Activated T-cell treated with anti-CD3 and anti-CD28 coated beads, Interleukin-2, amount 50 U/mL, for 72 hours (primary cell): ENCODE data around the gene TMEM38A. TPM values are rescaled to one million over a fixed set of nuclear protein-coding genes. Genes with fewer than 3 reads are reported as not detected.
A peak's percentile ranks its signal among the peaks of the same experiment; 100 is the strongest.

Source experiments
- ATAC-seq, 2 donors: fragments of 150-1000 bp; cut with Tn5 transposase; replicated peaks in 1 of 2; 2 replicates each; pipeline ENCODE4 v1.10.0; 2021; ENCODE audit warnings: moderate library complexity in 2 of 2, mild to moderate bottlenecking in 1 of 2
- DNase-seq, 2 donors: peaks; one replicate each; pipeline ENCODE4 v3.0.0; 2021 to 2022; ENCODE audit warnings: mixed read lengths in 1 of 2
- H3K27ac Mint-ChIP-seq: one replicate; pipeline ENCODE4 v1.8.0; 2022; ENCODE audit warnings: mild to moderate bottlenecking, moderate library complexity, mixed read lengths
- H3K27me3 Mint-ChIP-seq: one replicate; pipeline ENCODE4 v1.8.0; 2022; ENCODE audit warnings: low read depth, mixed read lengths
- H3K36me3 Mint-ChIP-seq, 2 donors: one replicate each; pipeline ENCODE4 v1.8.0; 2022; ENCODE audit warnings: mixed read lengths in 2 of 2, mild to moderate bottlenecking in 1 of 2; ENCODE audit not compliant: insufficient read depth in 2 of 2
- H3K4me1 Mint-ChIP-seq: one replicate; pipeline ENCODE4 v1.8.0; 2022; ENCODE audit warnings: low read depth, mixed read lengths
- H3K4me3 Mint-ChIP-seq, 2 donors: one replicate each; pipeline ENCODE4 v1.8.0; 2022; ENCODE audit warnings: mild to moderate bottlenecking in 2 of 2, mixed read lengths in 2 of 2, moderate library complexity in 2 of 2
- H3K9me3 Mint-ChIP-seq, 2 donors: one replicate each; pipeline ENCODE4 v1.8.0; 2022; ENCODE audit warnings: mixed read lengths in 2 of 2
- total RNA-seq, 2 donors: library from RNA; stranded (reverse); gene quantifications; one replicate each; pipeline ENCODE4 v1.2.3, GENCODE V29; 2022

Gene TMEM38A
- total RNA-seq, 2 donors from 2014 or later: 1.6 to 2.6 TPM

DNA sequence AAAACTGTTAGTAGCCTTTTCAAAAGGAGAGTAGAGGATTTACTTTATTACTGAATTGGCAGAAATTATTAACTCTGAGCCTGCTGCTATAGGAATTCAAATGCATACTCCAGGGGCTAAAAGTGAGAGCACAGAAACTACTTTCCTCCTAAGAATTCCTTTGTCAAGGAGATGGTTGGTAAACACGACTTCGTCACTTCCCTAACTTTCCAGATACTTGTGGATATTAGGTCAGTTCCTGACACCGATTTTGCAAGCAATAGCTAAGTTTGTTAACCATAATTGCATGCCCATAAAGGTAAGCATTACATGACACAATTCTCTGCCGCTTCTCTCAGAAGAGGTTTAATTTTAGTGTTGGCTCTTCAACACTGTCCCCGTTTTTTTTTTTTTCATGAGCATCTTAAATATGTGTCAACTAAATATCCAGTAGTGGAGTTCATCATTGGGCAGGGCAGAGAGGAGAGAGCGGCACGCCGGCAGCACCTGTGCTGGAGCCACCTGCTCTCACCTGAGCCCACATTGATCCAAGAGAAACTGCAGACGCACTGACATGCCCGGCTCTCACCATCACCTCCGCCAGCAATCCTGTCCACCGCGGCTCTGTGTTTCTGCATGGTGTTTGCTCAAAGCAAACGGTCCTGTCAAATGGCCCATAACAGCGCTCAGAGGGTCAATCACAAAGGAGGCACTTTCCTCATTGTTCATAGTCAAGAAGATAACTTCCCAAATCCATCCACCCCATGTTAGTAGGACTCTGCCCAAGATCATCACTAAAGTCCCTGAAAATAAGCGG, 35.6 kb upstream of the TMEM38A start:
- DNase-seq (no peak), ATAC-seq (no peak)
- Mint-ChIP-seq H3K4me1 (peaks cover 62% of the 10 kb centered on the region), H3K27me3 (no peaks in the 10 kb centered on the region), H3K4me3 (peak overlapping the region; percentile 42 to 91), H3K36me3 (peaks cover 2 to 15% of the 10 kb centered on the region in 2 donors), H3K9me3 (no peaks in the 10 kb centered on the region), H3K27ac (peak overlapping the region; percentile 75)

DNA sequence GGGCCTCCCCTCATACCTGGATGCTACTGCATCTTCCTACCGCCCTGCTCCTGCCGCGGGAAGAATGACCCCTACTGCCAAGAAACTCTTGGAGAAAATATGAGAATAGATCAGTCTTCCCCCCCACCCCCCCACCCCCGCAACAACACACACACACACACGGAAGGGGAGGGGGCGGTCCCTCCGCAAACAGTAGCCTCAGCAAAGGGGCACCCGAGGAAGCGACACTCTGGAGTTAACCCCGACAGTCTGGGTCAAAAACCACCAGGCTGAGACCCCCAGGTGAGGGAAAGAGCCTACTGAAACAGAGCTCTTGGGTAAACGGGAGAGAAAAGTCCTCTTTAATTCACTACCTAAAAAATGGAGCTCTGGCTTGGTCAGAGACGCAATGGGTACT, 34.1 kb upstream of the TMEM38A start:
- H3K36me3 Mint-ChIP-seq: peaks cover 4 to 17% of the 10 kb centered on the region in 2 donors
- H3K27ac Mint-ChIP-seq: peak overlapping the region; percentile 94
- DNase-seq: peak; percentile 20 to 22
- peaks cover 51% of the 10 kb centered on the region for H3K4me1 Mint-ChIP-seq
- no peak for ATAC-seq
- no peaks in the 10 kb centered on the region for H3K27me3 Mint-ChIP-seq
- H3K4me3 Mint-ChIP-seq: peak overlapping the region; percentile 91 to 98
- H3K9me3 Mint-ChIP-seq: no peaks in the 10 kb centered on the region

DNA sequence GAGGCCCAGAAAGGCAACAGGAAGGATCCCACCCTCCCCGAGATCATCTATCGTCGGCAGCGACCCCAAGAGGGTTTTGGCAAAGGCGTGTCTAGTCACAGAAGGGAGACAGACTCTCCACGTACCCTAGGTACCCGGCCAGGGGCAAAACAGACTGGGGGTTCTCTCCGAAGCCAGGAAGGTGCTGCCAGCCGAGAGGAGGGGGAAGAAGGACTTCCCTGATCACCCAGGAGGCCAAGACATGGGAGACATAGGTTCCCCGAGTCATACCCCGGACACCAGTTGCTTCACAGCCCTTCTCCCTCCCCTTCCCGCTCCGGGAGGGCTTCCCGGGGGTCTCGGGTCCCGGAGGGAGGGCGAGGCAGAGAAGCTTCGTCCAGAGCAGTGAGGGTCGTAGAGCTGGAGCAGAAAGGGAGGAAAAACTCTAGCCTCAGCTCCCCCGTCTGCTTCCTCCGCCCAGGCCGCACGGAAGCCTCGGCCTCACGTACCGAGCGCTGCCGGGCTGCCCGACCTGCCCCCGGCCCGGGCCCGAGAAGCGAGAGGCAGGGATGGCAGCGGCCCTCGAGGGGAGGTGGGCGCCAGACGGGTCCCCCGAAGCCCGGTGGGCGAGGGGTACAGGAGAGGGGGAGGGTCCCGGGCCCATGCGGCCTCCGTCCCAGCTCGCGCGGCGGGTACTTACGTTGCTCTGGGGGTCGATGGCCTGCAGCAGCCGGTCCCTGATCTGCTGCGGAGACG, 33.6 kb upstream of the TMEM38A start:
- DNase-seq (peak; percentile 29 to 30), ATAC-seq (no peak)
- peaks cover 4 to 19% of the 10 kb centered on the region in 2 donors for H3K36me3 Mint-ChIP-seq
- H3K9me3 Mint-ChIP-seq: no peaks in the 10 kb centered on the region
- peak overlapping the region; percentile 94 for H3K27ac Mint-ChIP-seq
- H3K4me3 Mint-ChIP-seq: peak overlapping the region; percentile 91 to 98
- H3K27me3 Mint-ChIP-seq: no peaks in the 10 kb centered on the region
- H3K4me1 Mint-ChIP-seq: peaks cover 55% of the 10 kb centered on the region

DNA sequence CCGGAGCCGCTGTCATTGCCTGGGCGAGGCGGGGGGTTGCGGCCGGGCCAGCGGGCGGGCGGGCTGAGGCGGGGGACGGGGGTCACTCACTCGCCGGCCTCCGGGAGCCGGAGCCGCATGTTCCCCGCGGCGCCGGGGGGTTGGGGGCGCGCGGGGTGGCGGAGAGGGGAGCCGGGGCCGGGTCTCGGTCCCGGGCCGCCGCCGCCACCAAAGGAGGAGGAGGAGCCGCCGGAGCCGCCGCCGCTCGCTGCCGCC, 33.1 kb upstream of the TMEM38A start:
- ATAC-seq: no peak
- no peak for DNase-seq
- Mint-ChIP-seq H3K9me3 (no peaks in the 10 kb centered on the region), H3K4me3 (peak overlapping the region; percentile 91 to 99), H3K36me3 (peaks cover 6 to 22% of the 10 kb centered on the region in 2 donors), H3K4me1 (peaks cover 59% of the 10 kb centered on the region), H3K27ac (no peak overlapping the region), H3K27me3 (no peaks in the 10 kb centered on the region)

DNA sequence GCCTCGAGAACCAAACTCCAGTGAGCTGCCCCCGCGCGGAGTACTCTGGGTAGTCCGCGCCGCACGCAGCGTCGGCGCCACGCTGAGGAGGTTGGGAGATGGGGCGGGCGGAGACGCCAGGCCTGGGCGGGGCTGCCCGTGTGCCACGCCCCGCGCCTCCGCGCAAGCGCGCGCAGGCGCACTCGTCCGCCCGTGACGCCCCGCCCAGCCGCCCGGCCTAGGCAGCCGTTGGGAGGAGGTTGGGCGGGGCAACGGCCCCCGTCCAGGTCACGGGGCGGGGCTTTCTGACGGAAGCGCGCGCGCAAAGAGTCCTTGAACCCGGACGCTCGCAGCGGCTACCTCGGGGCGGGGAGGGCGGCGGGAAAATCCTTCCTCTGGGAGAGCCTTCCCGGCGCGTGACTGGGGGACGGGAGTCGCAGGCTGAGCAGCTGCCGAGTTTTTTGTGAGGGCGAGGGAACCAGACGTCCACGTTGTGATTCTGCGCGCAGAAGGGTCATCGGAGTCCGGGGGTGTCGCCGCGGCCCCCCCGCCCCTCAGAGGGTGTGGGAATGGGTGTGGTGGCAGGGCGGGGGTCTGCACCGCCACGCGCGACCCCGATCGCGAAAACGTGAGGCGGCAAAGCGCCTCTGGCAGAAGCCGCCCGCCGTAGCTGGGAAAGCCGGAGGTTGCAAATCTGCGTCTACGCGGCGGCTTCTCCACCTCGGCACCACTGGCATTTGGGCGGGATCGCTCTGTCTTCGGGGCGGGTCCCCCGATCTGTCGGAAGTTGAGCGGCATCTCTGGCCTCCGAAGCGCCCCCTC, 32.6 kb upstream of the TMEM38A start, which contains the start of gene MED26:
Gene MED26, minus strand, starts transcription at position 22 of the 801 bp plus-strand sequence. CDS start 261 bp downstream, outside the sequence.
- peaks cover 56% of the 10 kb centered on the region for H3K4me1 Mint-ChIP-seq
- no peaks in the 10 kb centered on the region for H3K9me3 Mint-ChIP-seq
- H3K27ac Mint-ChIP-seq: peak within 1 kb of the TSS; percentile 95
- DNase-seq (peak; percentile 95 to 98), ATAC-seq (peak; percentile 91 to 94)
- no peaks in the 10 kb centered on the region for H3K27me3 Mint-ChIP-seq
- H3K4me3 Mint-ChIP-seq: peak within 1 kb of the TSS; percentile 91 to 99
- peaks cover 6 to 22% of the 10 kb centered on the region in 2 donors for H3K36me3 Mint-ChIP-seq

DNA sequence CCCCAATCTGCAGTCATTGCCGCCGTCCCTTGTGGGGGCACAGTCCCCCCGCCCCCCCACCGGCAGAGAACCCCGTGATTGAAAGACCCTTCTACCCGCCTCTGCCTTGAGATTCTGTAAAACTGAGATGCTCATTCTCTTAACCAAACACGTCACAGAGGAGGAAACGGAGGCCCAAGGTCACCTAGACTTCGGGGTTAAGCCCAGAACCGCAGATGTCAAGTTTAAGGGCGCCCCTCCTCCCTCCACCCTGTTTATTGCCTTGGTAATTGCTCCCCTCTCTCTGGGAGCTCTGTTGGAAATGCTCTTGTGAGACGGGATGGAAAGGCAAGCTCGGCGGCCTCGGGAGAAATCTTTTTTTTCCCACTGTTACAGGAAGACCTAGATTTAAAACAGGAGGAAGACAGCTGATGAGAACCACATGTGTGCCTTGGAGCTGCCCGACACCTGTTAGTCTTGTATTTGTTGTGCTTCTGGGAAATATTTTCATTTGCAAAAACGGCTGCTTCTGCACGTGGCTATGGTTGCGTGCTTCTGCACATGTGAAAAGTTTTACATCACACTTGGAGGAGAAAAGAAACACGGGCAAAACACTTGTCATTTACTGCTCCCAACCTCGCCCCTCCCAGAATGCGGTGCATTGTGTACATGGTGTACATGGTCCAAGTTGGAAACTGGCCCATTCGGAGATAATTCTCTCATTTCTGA, 31.8 kb upstream of the TMEM38A start:
- peaks cover 49% of the 10 kb centered on the region for H3K4me1 Mint-ChIP-seq
- peak; percentile 4 to 9 for ATAC-seq
- H3K9me3 Mint-ChIP-seq: no peaks in the 10 kb centered on the region
- no peak for DNase-seq
- H3K27ac Mint-ChIP-seq: peak overlapping the region; percentile 27
- H3K4me3 Mint-ChIP-seq: peak overlapping the region; percentile 77 to 99
- peaks cover 6 to 22% of the 10 kb centered on the region in 2 donors for H3K36me3 Mint-ChIP-seq
- H3K27me3 Mint-ChIP-seq: no peaks in the 10 kb centered on the region

DNA sequence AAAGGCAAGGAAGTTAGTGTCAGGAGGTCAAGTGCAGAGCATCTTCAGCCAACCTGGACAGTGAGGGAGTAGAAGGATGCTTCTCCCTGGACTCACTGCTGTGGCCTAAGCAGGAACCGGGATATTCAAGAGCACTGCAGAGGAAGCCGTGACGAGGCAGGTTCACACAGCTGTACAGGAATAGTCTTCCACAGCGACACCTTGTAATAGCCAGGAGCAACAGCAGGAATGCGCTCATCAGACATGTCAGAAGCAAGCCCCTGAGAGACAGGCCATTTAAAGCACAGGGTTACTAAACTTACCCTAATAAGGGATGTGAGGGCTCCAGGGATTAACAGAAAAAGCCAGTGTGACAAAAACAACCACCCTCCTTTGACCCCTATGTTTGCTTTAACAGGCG, 29.5 kb upstream of the TMEM38A start:
- DNase-seq (no peak), ATAC-seq (no peak)
- no peaks in the 10 kb centered on the region for H3K9me3 Mint-ChIP-seq
- peaks cover 26% of the 10 kb centered on the region for H3K4me1 Mint-ChIP-seq
- H3K36me3 Mint-ChIP-seq: peaks cover 6 to 18% of the 10 kb centered on the region in 2 donors
- H3K27me3 Mint-ChIP-seq: no peaks in the 10 kb centered on the region
- H3K27ac Mint-ChIP-seq: peak overlapping the region; percentile 87
- H3K4me3 Mint-ChIP-seq: no peak overlapping the region

DNA sequence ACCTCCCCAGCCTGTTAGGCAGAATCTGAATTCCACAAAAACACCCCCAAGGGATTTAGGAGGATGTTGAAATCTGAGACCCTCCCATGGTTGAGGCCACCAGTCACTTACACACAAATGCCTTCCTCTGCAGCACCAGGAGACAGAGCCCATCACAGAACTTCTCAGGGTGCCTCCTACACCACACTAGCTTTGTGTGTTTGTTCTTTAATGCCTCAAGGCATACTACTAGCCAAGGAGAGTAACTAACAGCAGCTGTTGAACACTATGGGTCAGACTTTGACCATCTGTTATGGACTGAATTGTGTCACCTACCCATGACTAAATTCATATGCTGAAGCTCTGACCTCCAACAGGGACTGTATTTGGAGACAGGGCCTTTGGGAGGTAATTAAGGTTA, 23.4 kb upstream of the TMEM38A start:
- Mint-ChIP-seq H3K27me3 (no peaks in the 10 kb centered on the region), H3K27ac (no peak overlapping the region), H3K36me3 (peaks cover 6 to 15% of the 10 kb centered on the region in 2 donors)

DNA sequence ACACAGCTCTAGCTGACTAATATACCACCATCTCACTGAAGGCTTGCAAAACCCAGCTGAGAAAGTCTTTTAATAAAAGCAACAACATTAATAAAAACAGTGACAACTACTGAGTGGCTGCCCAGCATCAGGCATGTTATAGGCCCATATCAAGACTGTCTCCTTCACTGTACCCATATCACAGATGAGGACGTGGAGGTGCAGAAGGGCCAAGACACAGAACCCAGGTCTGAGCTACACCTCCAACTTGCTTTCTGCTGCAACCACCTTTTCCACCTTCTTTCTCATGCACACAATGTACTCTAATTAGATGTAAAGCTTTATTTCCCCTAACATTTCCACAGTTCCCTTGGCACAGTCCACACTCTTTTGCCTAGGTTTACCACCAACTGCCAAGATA, 22.3 kb upstream of the TMEM38A start:
- H3K27ac Mint-ChIP-seq: peak overlapping the region; percentile 50
- DNase-seq: no peak
- no peak overlapping the region for H3K4me3 Mint-ChIP-seq
- no peaks in the 10 kb centered on the region for H3K9me3 Mint-ChIP-seq
- peaks cover 22% of the 10 kb centered on the region for H3K4me1 Mint-ChIP-seq
- no peak for ATAC-seq
- peaks cover 6 to 20% of the 10 kb centered on the region in 2 donors for H3K36me3 Mint-ChIP-seq
- H3K27me3 Mint-ChIP-seq: no peaks in the 10 kb centered on the region

More for the DNA sequence above, 23.4 kb upstream of the TMEM38A start:
- no peak for DNase-seq
- peaks cover 25% of the 10 kb centered on the region for H3K4me1 Mint-ChIP-seq
- no peaks in the 10 kb centered on the region for H3K9me3 Mint-ChIP-seq
- ATAC-seq: no peak
- no peak overlapping the region for H3K4me3 Mint-ChIP-seq

DNA sequence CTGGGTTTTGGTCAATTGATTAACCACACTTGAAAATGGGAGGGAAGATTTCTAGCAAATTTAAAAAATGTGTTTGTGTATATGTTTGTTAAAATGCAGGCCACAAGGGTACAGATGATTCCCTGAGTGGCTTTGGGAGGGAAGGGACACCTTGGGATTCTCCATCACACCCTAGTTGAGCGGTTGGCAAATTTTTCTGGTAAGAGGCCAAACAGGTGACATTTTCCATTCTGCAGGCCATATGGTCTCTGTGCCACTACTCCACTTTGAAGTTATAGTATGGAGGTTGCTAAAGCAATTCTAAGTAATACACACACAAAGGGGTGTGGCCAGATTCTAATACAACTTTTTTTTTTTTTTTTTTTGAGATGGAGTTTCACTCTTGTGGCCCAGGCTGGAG, 20.0 kb upstream of the TMEM38A start:
- H3K27me3 Mint-ChIP-seq: no peaks in the 10 kb centered on the region
- no peak for ATAC-seq
- no peak overlapping the region for H3K4me3 Mint-ChIP-seq
- H3K27ac Mint-ChIP-seq: peak overlapping the region; percentile 69
- peaks cover 6 to 23% of the 10 kb centered on the region in 2 donors for H3K36me3 Mint-ChIP-seq
- H3K9me3 Mint-ChIP-seq: no peaks in the 10 kb centered on the region
- peaks cover 22% of the 10 kb centered on the region for H3K4me1 Mint-ChIP-seq
- DNase-seq: no peak

DNA sequence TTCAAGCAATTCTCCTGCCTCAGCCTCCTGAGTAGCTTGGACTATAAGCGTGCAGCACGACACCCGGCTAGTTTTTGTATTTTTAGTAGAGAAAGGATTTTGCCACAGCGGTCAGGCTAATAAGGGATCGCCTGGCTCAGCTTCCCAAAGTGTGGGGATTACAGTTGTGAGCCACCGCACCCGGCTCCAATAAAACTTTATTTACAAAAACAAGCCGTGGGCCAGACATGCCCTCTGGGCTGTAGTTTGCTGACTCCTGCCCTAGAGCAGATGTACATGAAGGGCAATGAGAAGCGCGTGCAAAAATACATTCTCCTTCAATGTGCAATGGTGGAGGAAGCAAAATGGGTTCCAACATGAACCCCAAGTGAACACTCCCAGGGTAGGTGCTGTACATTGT, 19.2 kb upstream of the TMEM38A start:
- no peak for ATAC-seq
- Mint-ChIP-seq H3K27ac (no peak overlapping the region), H3K4me1 (peaks cover 22% of the 10 kb centered on the region), H3K27me3 (no peaks in the 10 kb centered on the region), H3K9me3 (no peaks in the 10 kb centered on the region), H3K4me3 (no peak overlapping the region), H3K36me3 (peaks cover 6 to 23% of the 10 kb centered on the region in 2 donors)
- DNase-seq: no peak

DNA sequence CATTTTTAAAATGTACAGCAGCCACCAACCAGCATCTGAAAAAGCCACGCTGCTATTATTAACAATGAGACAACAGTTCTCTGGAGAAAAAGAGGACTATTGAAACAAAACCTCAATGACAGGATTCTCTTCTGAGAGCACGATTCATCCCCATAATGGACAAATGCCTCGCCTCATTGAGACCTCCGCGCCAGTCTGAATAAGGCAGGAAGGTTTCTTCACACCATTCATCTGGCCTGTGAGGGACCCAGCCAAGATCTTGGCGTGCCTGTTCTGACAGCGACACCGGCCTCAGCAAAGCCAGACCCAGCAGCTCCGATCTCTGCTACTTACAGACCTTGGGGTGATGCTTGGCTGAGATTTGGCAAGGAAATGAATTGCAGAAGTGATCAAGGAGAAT, 15.8 kb upstream of the TMEM38A start:
- Mint-ChIP-seq H3K9me3 (no peaks in the 10 kb centered on the region), H3K4me1 (peaks cover 9% of the 10 kb centered on the region), H3K4me3 (no peak overlapping the region), H3K27me3 (no peaks in the 10 kb centered on the region), H3K27ac (no peak overlapping the region), H3K36me3 (peaks cover 6 to 26% of the 10 kb centered on the region in 2 donors)
- ATAC-seq (no peak), DNase-seq (no peak)
